Mammary epithelial cell (primary cell): ENCODE data around the gene IL6R.

Experiments used
- EZH2 ChIP-seq: IDR thresholded peaks from 2 replicates; pipeline ENCODE4 v1.6.1; 2012; ENCODE audit warnings: low read length, inconsistent platforms, borderline replicate concordance
- TF ChIP-seq, protein P1 (sequence below), 2 donors: IDR thresholded peaks in 1 of 2; conservative IDR thresholded peaks in 1 of 2; 2 replicates each; pipeline ENCODE4 v1.5.1; 2011 to 2012; ENCODE audit warnings: inconsistent platforms in 2 of 2, low read length in 2 of 2, mild to moderate bottlenecking in 2 of 2, control low read depth in 1 of 2, low read depth in 1 of 2; ENCODE audit not compliant: insufficient read depth in 1 of 2; ENCODE audit errors: extremely low read depth in 1 of 2

- TF ChIP-seq, protein P1, sequence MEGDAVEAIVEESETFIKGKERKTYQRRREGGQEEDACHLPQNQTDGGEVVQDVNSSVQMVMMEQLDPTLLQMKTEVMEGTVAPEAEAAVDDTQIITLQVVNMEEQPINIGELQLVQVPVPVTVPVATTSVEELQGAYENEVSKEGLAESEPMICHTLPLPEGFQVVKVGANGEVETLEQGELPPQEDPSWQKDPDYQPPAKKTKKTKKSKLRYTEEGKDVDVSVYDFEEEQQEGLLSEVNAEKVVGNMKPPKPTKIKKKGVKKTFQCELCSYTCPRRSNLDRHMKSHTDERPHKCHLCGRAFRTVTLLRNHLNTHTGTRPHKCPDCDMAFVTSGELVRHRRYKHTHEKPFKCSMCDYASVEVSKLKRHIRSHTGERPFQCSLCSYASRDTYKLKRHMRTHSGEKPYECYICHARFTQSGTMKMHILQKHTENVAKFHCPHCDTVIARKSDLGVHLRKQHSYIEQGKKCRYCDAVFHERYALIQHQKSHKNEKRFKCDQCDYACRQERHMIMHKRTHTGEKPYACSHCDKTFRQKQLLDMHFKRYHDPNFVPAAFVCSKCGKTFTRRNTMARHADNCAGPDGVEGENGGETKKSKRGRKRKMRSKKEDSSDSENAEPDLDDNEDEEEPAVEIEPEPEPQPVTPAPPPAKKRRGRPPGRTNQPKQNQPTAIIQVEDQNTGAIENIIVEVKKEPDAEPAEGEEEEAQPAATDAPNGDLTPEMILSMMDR (conservative IDR thresholded peaks at IDR 0.05 in 1 of 2, IDR thresholded peaks at IDR 0.05 in 1 of 2; ENCODE audit: extremely low read depth in 1 of 2, insufficient read depth in 1 of 2, low read depth in 1 of 2, low read length in 2 of 2), result no peak
- no peak for TF ChIP-seq EZH2
These were observed 13.9 kb upstream of the IL6R start for GRCh38 chr1:154391086-154391770.
